ENCODE results near the gene RBMS3.

The RBMS3 gene

DNA sequence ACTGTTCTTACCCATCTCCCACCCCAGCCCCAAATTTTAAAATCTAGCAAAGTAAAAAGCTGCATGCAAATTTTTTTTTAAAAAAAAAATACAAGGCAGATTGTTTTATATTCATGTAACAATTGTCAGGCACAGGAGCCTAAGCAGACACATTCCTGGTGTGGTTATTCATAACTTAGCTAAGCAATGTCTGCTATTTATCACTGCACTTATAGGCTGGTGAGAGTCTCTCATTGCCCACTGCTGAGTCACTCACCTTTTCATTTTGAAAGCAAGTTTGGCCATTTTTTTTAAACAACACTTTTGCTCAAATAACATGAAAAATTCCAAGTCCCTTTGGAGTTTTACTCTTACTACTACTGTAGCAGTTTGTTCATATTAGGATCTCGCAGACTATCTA lies 413.9 kb downstream of the RBMS3 start:
- DNase-seq (ENCODE audit: extremely low spot score) = no peak
- TF ChIP-seq FOXA1 (IDR thresholded peaks at IDR 0.05) = no peak
- TF ChIP-seq TARDBP (IDR thresholded peaks at IDR 0.05) = no peak
- TF ChIP-seq SP1 (IDR thresholded peaks at IDR 0.05) = no peak
- TF ChIP-seq, protein P1, sequence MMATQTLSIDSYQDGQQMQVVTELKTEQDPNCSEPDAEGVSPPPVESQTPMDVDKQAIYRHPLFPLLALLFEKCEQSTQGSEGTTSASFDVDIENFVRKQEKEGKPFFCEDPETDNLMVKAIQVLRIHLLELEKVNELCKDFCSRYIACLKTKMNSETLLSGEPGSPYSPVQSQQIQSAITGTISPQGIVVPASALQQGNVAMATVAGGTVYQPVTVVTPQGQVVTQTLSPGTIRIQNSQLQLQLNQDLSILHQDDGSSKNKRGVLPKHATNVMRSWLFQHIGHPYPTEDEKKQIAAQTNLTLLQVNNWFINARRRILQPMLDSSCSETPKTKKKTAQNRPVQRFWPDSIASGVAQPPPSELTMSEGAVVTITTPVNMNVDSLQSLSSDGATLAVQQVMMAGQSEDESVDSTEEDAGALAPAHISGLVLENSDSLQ (IDR thresholded peaks at IDR 0.05) = no peak
- no peak for TF ChIP-seq ELF4 (IDR thresholded peaks at IDR 0.05)
- no peak for TF ChIP-seq FOXK2 (IDR thresholded peaks at IDR 0.05)
- TF ChIP-seq LEF1 (IDR thresholded peaks at IDR 0.05; ENCODE audit: borderline replicate concordance) = no peak
- TF ChIP-seq NFRKB (IDR thresholded peaks at IDR 0.05) = no peak
- no peak for TF ChIP-seq CTBP1 (IDR thresholded peaks at IDR 0.05; ENCODE audit: borderline replicate concordance)
- no peak for TF ChIP-seq ARNT (IDR thresholded peaks at IDR 0.05)
- POLR2A ChIA-PET = no interaction called here

GRCh38 chr3:29695201-29695600 lies 414.3 kb downstream of the RBMS3 start:
- CTCF ChIA-PET = interaction anchor here (0.6 kb wide), 1 partner anchor 128 kb away, joined by 3 read pairs; no protein-coding TSS in a partner anchor
- POLR2A ChIA-PET = no interaction called here
- no peak for TF ChIP-seq ARNT (IDR thresholded peaks at IDR 0.05)
- no peak for TF ChIP-seq HDGF (IDR thresholded peaks at IDR 0.05; ENCODE audit: borderline replicate concordance)
- no peak for TF ChIP-seq FOXK2 (IDR thresholded peaks at IDR 0.05)
- TF ChIP-seq CTBP1 (IDR thresholded peaks at IDR 0.05; ENCODE audit: borderline replicate concordance) = no peak
- TF ChIP-seq SUZ12 (IDR thresholded peaks at IDR 0.05) = no peak
- TF ChIP-seq L3MBTL2 (conservative IDR thresholded peaks at IDR 0.05) = no peak
- no peak for TF ChIP-seq NFRKB (IDR thresholded peaks at IDR 0.05)
- no peak for TF ChIP-seq FOXM1 (IDR thresholded peaks at IDR 0.05; ENCODE audit: borderline replicate concordance)
- no peak for DNase-seq (ENCODE audit: extremely low spot score)

More for the DNA sequence above, 413.9 kb downstream of the RBMS3 start:
- CTCF ChIA-PET = no interaction called here

GRCh38 chr3:29695643-29696198 lies 414.9 kb downstream of the RBMS3 start:
- ChIA-PET CTCF (interaction anchor here (0.6 kb wide), 1 partner anchor 128 kb away, joined by 3 read pairs; no protein-coding TSS in a partner anchor), POLR2A (no interaction called here)
- DNase-seq (ENCODE audit: extremely low spot score) = no peak
- TF ChIP-seq SUZ12 (IDR thresholded peaks at IDR 0.05) (no peak), TARDBP (IDR thresholded peaks at IDR 0.05) (no peak), ZNF384 (IDR thresholded peaks at IDR 0.05) (no peak), ELF4 (IDR thresholded peaks at IDR 0.05) (no peak), CTBP1 (IDR thresholded peaks at IDR 0.05; ENCODE audit: borderline replicate concordance) (no peak), SP1 (IDR thresholded peaks at IDR 0.05) (no peak), FOXA1 (IDR thresholded peaks at IDR 0.05) (no peak), FOXM1 (IDR thresholded peaks at IDR 0.05; ENCODE audit: borderline replicate concordance) (no peak)
- TF ChIP-seq, protein P1 (IDR thresholded peaks at IDR 0.05) = no peak

GRCh38 chr3:29696311-29696710 lies 415.4 kb downstream of the RBMS3 start:
- CTCF ChIA-PET = no interaction called here
- POLR2A ChIA-PET = no interaction called here
- no peak for DNase-seq (ENCODE audit: extremely low spot score)
- no peak for TF ChIP-seq TARDBP (IDR thresholded peaks at IDR 0.05)
- TF ChIP-seq ZNF384 (IDR thresholded peaks at IDR 0.05) = no peak
- TF ChIP-seq FOXM1 (IDR thresholded peaks at IDR 0.05; ENCODE audit: borderline replicate concordance) = no peak
- no peak for TF ChIP-seq SUZ12 (IDR thresholded peaks at IDR 0.05)
- TF ChIP-seq BHLHE40 (IDR thresholded peaks at IDR 0.05; ENCODE audit: borderline replicate concordance) = no peak
- TF ChIP-seq SP1 (IDR thresholded peaks at IDR 0.05) = no peak

DNA sequence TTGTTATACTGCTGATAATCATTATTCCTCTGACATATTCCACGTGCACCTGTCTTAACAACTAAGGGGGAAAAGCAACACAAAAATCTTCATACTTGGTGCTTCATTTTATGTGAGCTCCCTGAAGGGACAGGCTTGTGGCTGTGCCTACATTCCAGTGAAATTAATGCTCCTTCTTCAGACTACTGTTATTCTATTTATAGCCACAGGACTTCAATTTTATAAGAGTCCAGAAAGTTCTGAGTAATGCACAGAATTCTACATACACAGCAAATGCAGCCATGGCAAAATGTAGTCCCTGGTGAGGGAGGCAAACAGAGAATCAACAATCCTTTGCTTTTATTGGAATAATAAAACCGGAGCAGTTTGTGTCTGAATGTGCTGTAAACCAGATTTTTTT lies 417.1 kb downstream of the RBMS3 start:
- ChIA-PET POLR2A (no interaction called here), CTCF (no interaction called here)
- no peak for DNase-seq (ENCODE audit: extremely low spot score)
- no peak for TF ChIP-seq SP1 (IDR thresholded peaks at IDR 0.05)
- TF ChIP-seq CTBP1 (IDR thresholded peaks at IDR 0.05; ENCODE audit: borderline replicate concordance) = no peak
- TF ChIP-seq NFRKB (IDR thresholded peaks at IDR 0.05) = no peak
- TF ChIP-seq SUZ12 (IDR thresholded peaks at IDR 0.05) = no peak
- TF ChIP-seq LEF1 (IDR thresholded peaks at IDR 0.05; ENCODE audit: borderline replicate concordance) = no peak
- TF ChIP-seq FOXA1 (IDR thresholded peaks at IDR 0.05) = no peak
- no peak for TF ChIP-seq FOXK2 (IDR thresholded peaks at IDR 0.05)
- TF ChIP-seq FOXM1 (IDR thresholded peaks at IDR 0.05; ENCODE audit: borderline replicate concordance) = no peak
- no peak for TF ChIP-seq L3MBTL2 (conservative IDR thresholded peaks at IDR 0.05)
- TF ChIP-seq ELF4 (IDR thresholded peaks at IDR 0.05) = no peak
- TF ChIP-seq ARNT (IDR thresholded peaks at IDR 0.05) = no peak
- TF ChIP-seq, protein P1 (IDR thresholded peaks at IDR 0.05) = no peak
- no peak for TF ChIP-seq HDGF (IDR thresholded peaks at IDR 0.05; ENCODE audit: borderline replicate concordance)
- no peak for TF ChIP-seq BHLHE40 (IDR thresholded peaks at IDR 0.05; ENCODE audit: borderline replicate concordance)
- no peak for TF ChIP-seq TARDBP (IDR thresholded peaks at IDR 0.05)

DNA sequence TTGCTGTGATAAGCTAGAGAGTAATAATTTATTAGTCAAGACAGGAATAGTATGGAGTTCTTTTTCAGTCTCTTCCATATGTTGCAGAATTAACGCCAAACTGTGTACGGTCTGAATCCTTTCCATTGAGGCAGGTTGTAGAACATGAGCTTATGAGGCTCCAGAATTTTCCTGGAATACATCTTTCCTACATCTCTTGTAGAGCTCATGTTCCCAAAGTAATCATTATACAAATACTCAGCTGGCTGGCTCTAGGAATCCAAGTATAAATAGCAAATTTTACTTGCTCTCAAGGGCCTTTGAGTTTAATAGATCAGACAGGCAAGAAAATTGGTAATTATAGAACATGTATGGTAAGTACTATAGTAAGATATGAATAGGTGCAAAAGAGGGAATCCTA lies 419.4 kb downstream of the RBMS3 start:
- no peak for DNase-seq (ENCODE audit: extremely low spot score)
- no peak for TF ChIP-seq FOXA1 (IDR thresholded peaks at IDR 0.05)
- no peak for TF ChIP-seq SP1 (IDR thresholded peaks at IDR 0.05)
- TF ChIP-seq FOXM1 (IDR thresholded peaks at IDR 0.05; ENCODE audit: borderline replicate concordance) = no peak
- no peak for TF ChIP-seq FOXK2 (IDR thresholded peaks at IDR 0.05)
- POLR2A ChIA-PET = no interaction called here
- CTCF ChIA-PET = no interaction called here

Data from HEK293T (cell line).